ENCODE measurements around the gene MVK. TPM values are rescaled to one million over a fixed set of nuclear protein-coding genes. Genes with fewer than 3 reads are reported as not detected.

Gene MVK
- total and polyA plus RNA-seq, 2 donors (not counting 1 experiment from before 2014, with no cell fraction given): 18.8 to 22.1 TPM

DNA sequence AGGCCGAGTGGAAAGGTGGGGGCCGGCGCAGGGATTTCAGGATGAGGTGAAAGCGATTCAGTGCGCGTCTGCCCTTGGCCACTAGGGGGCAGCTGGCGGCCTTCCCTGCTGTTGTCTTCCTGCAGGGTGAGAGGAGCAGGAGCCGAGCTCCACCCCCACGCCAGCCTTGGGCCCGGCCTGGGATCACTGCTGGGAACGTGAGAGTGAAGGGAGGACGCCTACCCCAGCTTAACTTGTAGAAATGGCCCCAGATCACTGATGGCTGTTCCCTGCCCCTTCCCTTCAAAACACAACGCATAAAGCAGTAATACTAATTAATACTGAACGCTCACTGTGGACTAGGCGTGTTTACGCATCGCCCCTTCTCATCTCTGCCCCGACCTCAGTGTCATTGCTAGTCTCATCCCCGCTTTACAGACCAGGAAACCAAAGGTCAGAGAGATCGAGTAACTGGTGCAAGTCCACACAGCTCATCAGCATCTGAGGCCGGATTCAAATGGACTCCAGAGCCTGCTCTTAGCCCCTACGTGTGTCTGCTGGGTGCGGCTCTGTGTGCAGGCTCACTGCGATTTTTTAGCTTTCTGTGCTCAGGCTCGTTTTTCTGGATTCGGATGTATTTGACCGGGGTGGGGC is 24.3 kb downstream of the MVK start:
- H3K4me2 ChIP-seq (ENCODE audit: extremely low read depth, insufficient read depth, low read length): peak overlapping the region; percentile 35
- H3K79me2 ChIP-seq (ENCODE audit: control insufficient read depth, insufficient read depth, low read length): no peaks in the 10 kb centered on the region

DNA sequence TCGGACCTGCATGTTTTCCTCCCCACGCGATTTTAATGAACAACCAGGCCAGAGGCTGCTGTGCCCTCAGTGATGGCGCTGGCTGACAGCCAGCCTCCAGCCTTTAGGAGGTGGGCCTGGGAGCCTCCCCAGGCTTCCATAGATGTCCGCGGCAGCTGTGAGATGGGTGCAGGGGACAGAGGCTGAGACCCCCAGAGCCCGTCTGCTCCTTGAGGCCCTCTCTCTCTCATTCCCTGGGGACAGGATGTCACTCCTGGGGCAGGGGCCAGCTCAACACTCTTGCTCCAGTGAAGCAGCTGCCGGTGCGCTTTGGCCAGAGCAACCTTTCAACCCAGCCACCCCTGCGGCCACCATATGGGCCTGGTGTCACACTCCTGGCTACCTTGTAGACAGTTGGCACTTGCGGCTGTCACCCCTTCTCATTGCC is 24.8 kb downstream of the MVK start:
- H3K9ac ChIP-seq (ENCODE audit: insufficient read depth, low read length): no peak overlapping the region
- DNase-seq (ENCODE audit: low read depth in 2 of 2): no peak

More for the DNA sequence above, 24.3 kb downstream of the MVK start:
- peak overlapping the region; percentile 83 for H2AFZ ChIP-seq (ENCODE audit: low read length)
- no peaks in the 10 kb centered on the region for H4K20me1 ChIP-seq (ENCODE audit: control insufficient read depth, extremely low read depth, insufficient read depth, low read length)
- H3K4me1 ChIP-seq (ENCODE audit: control insufficient read depth, extremely low read depth, insufficient read depth, low read length): peaks cover 5% of the 10 kb centered on the region
- H3K27me3 ChIP-seq (ENCODE audit: control insufficient read depth, insufficient read depth, low read length): no peaks in the 10 kb centered on the region
- TF ChIP-seq EZH2 (IDR thresholded peaks at IDR 0.05; ENCODE audit: low read length, missing control alignments) (no peak), CTCF (conservative IDR thresholded peaks at IDR 0.05 in 1 of 2, IDR thresholded peaks at IDR 0.05 in 1 of 2; ENCODE audit: low read depth in 1 of 2, low read length in 2 of 2) (peak; percentile 85 to 96)
- H3K4me3 ChIP-seq (replicated peaks in 1 of 4; ENCODE audit: control extremely low read depth in 1 of 4, insufficient read depth in 1 of 4, low read depth in 3 of 4, low read length in 4 of 4): no peak overlapping the region
- peak; percentile 68 to 79 for DNase-seq (ENCODE audit: low read depth in 2 of 2)
- H3K9me3 ChIP-seq (ENCODE audit: control insufficient read depth, insufficient read depth, low read depth, low read length): no peaks in the 10 kb centered on the region
- H3K36me3 ChIP-seq (ENCODE audit: control insufficient read depth, insufficient read depth, low read length): peaks cover 7% of the 10 kb centered on the region
- peak overlapping the region; percentile 38 for H3K27ac ChIP-seq (ENCODE audit: insufficient read depth, low read length)
- peak overlapping the region; percentile 7 for H3K9ac ChIP-seq (ENCODE audit: insufficient read depth, low read length)

GRCh38 chr12:109599087-109599486 is 25.5 kb downstream of the MVK start:
- DNase-seq (ENCODE audit: low read depth in 2 of 2): no peak
- Histone ChIP-seq H4K20me1 (ENCODE audit: control insufficient read depth, extremely low read depth, insufficient read depth, low read length) (no peaks in the 10 kb centered on the region), H3K4me2 (ENCODE audit: extremely low read depth, insufficient read depth, low read length) (no peak overlapping the region), H3K27ac (ENCODE audit: insufficient read depth, low read length) (no peak overlapping the region), H3K9me3 (ENCODE audit: control insufficient read depth, insufficient read depth, low read depth, low read length) (no peaks in the 10 kb centered on the region), H3K9ac (ENCODE audit: insufficient read depth, low read length) (no peak overlapping the region), H3K79me2 (ENCODE audit: control insufficient read depth, insufficient read depth, low read length) (no peaks in the 10 kb centered on the region), H3K27me3 (ENCODE audit: control insufficient read depth, insufficient read depth, low read length) (no peaks in the 10 kb centered on the region), H3K4me1 (ENCODE audit: control insufficient read depth, extremely low read depth, insufficient read depth, low read length) (peaks cover 5% of the 10 kb centered on the region), H3K4me3 (replicated peaks in 1 of 4; ENCODE audit: control extremely low read depth in 1 of 4, insufficient read depth in 1 of 4, low read depth in 3 of 4, low read length in 4 of 4) (no peak overlapping the region), H2AFZ (ENCODE audit: low read length) (no peak overlapping the region), H3K36me3 (ENCODE audit: control insufficient read depth, insufficient read depth, low read length) (peaks cover 4% of the 10 kb centered on the region)
- no peak for TF ChIP-seq CTCF (conservative IDR thresholded peaks at IDR 0.05 in 1 of 2, IDR thresholded peaks at IDR 0.05 in 1 of 2; ENCODE audit: low read depth in 1 of 2, low read length in 2 of 2)
- TF ChIP-seq EZH2 (IDR thresholded peaks at IDR 0.05; ENCODE audit: low read length, missing control alignments): no peak

More for the DNA sequence above, 24.8 kb downstream of the MVK start:
- Histone ChIP-seq H3K27ac (ENCODE audit: insufficient read depth, low read length) (no peak overlapping the region), H3K36me3 (ENCODE audit: control insufficient read depth, insufficient read depth, low read length) (peaks cover 4% of the 10 kb centered on the region), H3K9me3 (ENCODE audit: control insufficient read depth, insufficient read depth, low read depth, low read length) (no peaks in the 10 kb centered on the region), H3K27me3 (ENCODE audit: control insufficient read depth, insufficient read depth, low read length) (no peaks in the 10 kb centered on the region), H4K20me1 (ENCODE audit: control insufficient read depth, extremely low read depth, insufficient read depth, low read length) (no peaks in the 10 kb centered on the region), H3K79me2 (ENCODE audit: control insufficient read depth, insufficient read depth, low read length) (no peaks in the 10 kb centered on the region), H3K4me3 (replicated peaks in 1 of 4; ENCODE audit: control extremely low read depth in 1 of 4, insufficient read depth in 1 of 4, low read depth in 3 of 4, low read length in 4 of 4) (no peak overlapping the region), H2AFZ (ENCODE audit: low read length) (no peak overlapping the region), H3K4me1 (ENCODE audit: control insufficient read depth, extremely low read depth, insufficient read depth, low read length) (peaks cover 5% of the 10 kb centered on the region), H3K4me2 (ENCODE audit: extremely low read depth, insufficient read depth, low read length) (no peak overlapping the region)
- TF ChIP-seq CTCF (conservative IDR thresholded peaks at IDR 0.05 in 1 of 2, IDR thresholded peaks at IDR 0.05 in 1 of 2; ENCODE audit: low read depth in 1 of 2, low read length in 2 of 2) (no peak), EZH2 (IDR thresholded peaks at IDR 0.05; ENCODE audit: low read length, missing control alignments) (no peak)

Data from fibroblast of lung (primary cell).